Fibroblast of the aortic adventitia (primary cell): ENCODE measurements around the gene STXBP1. TPM values are rescaled to one million over a fixed set of nuclear protein-coding genes. Genes with fewer than 3 reads are reported as not detected.
A peak's percentile ranks its signal among the peaks of the same experiment; 100 is the strongest.

Experiments
- DNase-seq: peaks from one replicate; pipeline ENCODE4 v3.0.0-alpha.2; 2010; ENCODE audit warnings: low read depth
- H3K4me3 ChIP-seq: 2 replicates; pipeline ENCODE4 v1.5.1; 2011; ENCODE audit warnings: low read depth, mild to moderate bottlenecking, control low read depth, low read length, moderate library complexity
- total RNA-seq: library from RNA; depleted of rRNA; stranded (reverse); fragments of >200 nt; gene quantifications from 2 replicates; pipeline ENCODE4 v1.2.3, GENCODE V29; 2012; ENCODE audit warnings: low replicate concordance
- TF ChIP-seq, protein P1 (sequence below): IDR thresholded peaks from 2 replicates; pipeline ENCODE4 v1.5.1; 2011; ENCODE audit warnings: mild to moderate bottlenecking, low read length, control low read depth, inconsistent platforms; ENCODE audit not compliant: insufficient read depth

STXBP1 gene
- total RNA-seq, 1 donor: 25.5 TPM

DNA sequence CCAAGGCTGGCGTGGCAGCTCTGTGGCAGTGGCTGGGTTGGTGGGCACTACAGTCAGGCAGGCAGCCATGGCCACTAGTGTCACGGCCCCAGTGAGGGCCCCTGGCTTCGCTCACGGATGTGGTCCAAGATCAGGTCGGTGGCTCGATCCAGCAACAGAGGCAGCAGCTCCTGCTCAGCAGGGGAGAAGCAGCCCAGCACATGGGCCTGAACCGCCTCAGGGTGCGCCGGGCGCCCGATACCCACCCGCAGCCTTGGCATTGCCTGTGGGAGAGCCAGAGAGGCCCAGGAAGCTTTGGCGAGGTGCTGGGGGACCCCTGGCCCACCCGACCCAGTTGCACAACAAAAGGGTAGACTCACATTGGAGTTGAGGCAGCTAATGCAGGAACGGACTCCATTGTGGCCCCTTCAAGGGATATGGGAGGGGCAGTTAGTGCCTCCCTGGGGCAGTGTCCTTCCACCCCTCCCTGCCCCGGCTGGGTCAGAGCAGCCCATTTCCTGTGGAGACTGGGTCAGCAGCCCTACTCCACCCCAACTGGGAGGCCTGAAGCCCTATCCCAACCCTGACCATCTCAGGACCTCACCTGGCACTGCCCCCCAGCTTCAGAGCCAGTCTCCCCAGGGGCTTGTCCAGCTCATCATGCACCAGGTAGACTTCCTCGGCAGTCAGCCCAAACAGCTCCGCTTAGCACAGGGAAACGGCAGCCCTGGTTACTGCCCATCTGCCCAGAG, 102.1 kb downstream of the STXBP1 start:
- DNase-seq: no peak
- TF ChIP-seq, protein P1, sequence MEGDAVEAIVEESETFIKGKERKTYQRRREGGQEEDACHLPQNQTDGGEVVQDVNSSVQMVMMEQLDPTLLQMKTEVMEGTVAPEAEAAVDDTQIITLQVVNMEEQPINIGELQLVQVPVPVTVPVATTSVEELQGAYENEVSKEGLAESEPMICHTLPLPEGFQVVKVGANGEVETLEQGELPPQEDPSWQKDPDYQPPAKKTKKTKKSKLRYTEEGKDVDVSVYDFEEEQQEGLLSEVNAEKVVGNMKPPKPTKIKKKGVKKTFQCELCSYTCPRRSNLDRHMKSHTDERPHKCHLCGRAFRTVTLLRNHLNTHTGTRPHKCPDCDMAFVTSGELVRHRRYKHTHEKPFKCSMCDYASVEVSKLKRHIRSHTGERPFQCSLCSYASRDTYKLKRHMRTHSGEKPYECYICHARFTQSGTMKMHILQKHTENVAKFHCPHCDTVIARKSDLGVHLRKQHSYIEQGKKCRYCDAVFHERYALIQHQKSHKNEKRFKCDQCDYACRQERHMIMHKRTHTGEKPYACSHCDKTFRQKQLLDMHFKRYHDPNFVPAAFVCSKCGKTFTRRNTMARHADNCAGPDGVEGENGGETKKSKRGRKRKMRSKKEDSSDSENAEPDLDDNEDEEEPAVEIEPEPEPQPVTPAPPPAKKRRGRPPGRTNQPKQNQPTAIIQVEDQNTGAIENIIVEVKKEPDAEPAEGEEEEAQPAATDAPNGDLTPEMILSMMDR: no peak

DNA sequence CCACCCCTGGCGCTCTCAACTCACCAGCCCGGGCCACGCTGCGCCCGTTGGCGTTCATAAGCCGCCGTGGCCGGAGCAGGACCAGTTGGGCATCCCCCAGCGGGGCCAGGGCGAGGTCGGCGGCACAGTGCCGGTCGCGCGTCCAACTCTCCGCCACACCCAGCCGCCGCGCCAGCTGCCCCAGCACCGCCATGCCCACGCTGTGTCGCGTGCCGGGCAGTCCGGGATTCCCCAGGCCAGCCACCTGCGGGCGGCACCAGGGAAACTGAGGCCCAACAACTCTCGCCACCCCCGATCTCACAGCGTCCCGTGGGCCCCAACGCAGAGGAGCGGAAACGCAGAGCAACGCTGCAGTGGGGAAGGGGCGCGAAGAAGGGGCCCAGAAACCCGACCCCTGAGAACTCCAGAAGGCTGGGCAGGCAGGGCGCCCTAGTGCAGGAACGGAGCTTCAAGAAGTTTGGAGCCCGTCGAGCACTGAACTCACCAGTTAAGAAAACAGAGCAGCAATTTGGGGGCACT, 102.9 kb downstream of the STXBP1 start:
- H3K4me3 ChIP-seq: peak overlapping the region; percentile 88
- TF ChIP-seq, protein P1: no peak
- DNase-seq: no peak

More for the DNA sequence above, 102.1 kb downstream of the STXBP1 start:
- peak overlapping the region; percentile 88 for H3K4me3 ChIP-seq

DNA sequence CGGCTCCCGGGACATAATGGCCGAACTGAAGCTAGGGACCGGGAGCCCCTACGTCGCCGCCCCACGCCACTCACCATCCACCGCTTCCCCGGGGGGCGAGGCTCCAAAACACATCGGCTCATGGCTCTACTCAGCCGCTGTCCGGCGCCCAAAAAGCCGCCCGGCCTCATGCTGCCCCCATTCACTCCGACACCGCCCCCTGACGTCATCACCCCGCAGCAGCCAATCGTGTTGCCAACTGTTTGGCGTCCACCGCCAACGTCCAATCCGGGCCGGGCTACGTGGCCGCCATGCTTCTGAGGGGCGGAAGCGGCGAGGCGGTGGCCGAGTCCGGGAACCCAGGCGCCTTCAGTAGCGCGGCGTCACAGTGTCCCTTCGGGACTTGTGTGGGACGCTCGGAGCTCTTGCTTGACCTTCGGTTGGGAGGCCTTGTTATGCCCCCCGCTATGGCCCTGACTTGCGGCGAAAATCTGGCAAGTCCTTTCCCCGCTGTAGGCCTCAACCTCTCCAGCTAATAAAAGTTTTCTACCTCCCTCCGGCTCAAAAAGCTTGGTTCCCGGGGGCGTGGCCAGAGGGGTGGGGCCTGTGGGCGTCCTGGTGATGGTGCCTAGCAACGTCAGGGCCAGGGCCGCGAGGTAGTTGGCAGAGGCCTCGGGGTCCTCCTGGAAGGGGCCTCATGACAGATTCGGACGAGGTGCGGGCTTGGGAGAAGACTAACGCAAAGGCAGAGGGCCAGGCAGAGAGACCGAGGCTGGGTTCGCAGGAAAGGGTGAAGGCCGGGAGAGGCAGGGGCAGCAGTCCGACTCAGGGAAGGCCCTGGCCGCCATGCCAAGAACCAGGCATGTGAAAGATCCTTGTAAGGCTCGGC, 103.6 kb downstream of the STXBP1 start, which contains the start of the genes PTRH1 and TTC16:
PTRH1 (minus strand) TSS at position 194 of the 868 bp plus-strand sequence; CDS start at position 170, 24 bp downstream.
TTC16 (plus strand) TSS at position 610 of the 868 bp plus-strand sequence; CDS start at position 677, 67 bp downstream.
- DNase-seq: peak; percentile 94
- TF ChIP-seq, protein P1: no peak
- H3K4me3 ChIP-seq: peak within 1 kb of the TSS; percentile 88

DNA sequence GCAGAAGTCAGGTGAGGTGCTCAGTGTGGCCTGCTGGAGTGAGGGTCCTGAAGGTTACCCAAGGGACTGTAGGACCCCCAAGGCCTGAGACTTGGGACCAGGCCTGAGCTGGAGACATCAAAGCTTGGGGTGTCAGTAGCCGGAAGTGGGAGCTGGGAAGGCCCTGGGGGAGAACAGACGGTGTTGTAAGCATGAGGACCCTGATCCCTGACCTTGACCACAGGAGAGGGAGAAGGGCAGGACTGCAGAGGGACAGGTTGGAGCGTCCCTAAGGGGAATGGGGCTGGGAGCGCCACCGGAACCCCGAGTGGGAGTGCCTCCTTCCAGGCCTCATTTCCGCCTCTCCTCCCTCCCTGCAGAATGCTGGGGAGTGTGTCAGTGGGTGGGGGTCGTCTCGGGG, 104.3 kb downstream of the STXBP1 start:
- TF ChIP-seq, protein P1: no peak
- DNase-seq: no peak
- peak overlapping the region; percentile 88 for H3K4me3 ChIP-seq

DNA sequence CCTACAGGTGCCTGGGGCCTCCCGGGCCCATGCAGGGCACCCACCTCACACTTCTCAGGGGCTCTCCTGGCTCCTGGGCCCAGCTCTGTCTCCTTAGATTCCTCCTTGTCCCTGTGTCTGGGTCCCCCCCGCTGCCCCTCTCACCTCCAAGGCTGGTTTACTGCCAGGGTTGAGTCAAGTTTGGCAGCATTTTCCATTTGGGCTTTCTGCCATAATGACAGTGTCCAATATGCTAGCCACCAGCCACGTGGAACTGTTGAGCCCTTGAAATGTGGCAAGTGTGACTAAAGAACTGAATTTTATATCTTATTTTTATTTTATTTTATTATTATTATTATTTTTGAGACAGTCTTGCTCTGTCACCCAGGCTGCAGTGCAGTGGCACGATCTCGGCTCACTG, 105.7 kb downstream of the STXBP1 start:
- no peak for DNase-seq
- TF ChIP-seq, protein P1: no peak
- H3K4me3 ChIP-seq: no peak overlapping the region

DNA sequence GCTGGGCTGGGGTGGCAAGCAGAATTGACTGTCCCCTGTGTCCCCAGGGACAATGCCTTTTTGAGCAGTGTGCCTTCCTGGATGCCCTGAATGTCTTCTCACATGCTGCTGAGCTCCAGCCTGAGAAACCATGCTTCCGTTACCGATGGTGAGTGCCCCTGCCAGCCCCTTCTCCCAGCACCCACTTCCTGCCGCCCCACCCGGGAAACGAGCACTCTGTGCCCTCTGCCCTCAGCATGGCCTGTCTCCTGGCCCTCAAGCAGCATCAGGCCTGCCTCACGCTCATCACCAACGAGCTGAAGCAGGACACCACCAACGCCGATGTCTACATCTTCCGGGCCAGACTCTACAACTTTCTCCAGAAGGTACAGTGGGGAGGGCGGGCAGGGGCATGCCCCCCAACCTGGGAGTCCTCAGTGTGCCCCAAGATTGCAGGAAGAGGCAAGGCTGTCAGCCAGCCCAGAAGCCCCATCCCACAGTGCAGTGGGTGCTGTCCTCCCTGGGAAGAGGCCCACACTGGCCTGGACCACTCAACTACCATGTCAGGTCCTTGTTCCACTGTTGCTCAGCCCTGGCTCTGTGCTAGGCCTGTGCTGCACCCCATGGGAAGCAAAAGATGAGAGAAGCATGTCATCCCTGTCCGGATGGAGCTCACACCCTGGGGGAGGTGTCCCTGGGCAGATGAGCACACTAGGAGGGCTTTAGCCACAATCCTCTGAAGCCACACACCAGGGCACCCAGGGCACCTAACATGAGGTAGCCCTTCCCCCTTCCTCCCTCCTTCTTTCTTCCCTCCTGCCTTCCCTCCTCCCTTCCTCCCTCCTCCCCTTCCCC, 108.2 kb downstream of the STXBP1 start:
- no peak for DNase-seq
- H3K4me3 ChIP-seq: no peak overlapping the region
- TF ChIP-seq, protein P1: no peak
